Right lung (tissue), 5 donors: ENCODE results near the gene CPAMD8. TPM values are rescaled to one million over a fixed set of nuclear protein-coding genes. Genes with fewer than 3 reads are reported as not detected.
"Not testable (repeated sequence)": the region's sequence is repeated elsewhere in the genome, so short reads cannot be mapped to it uniquely, and the experiment has no call there.

Experiments
- DNase-seq, 2 donors: peaks; one replicate each; pipeline ENCODE4 v3.0.0-alpha.2; 2013
- polyA plus RNA-seq, 5 donors: library from polyadenylated mRNA; unstranded; fragments of 120-200 nt; gene quantifications; one replicate each; pipeline versions ENCODE4 v1.2.1 to v1.2.3, GENCODE V29; 2013; ENCODE audit warnings: inconsistent platforms in 1 of 5, low replicate concordance in 1 of 5; ENCODE audit not compliant: insufficient read length in 5 of 5, insufficient read depth in 1 of 5

CPAMD8 gene
- polyA plus RNA-seq, 5 donors = 52.7 to 89.9 (median 62.8) TPM

- DNase-seq = no peak
These were observed 79.4 kb downstream of the CPAMD8 start for GRCh38 chr19:16946951-16947940.

- DNase-seq = no peak
These were observed 80.7 kb downstream of the CPAMD8 start for GRCh38 chr19:16945762-16946465.

GRCh38 chr19:16945364-16945714 is 81.3 kb downstream of the CPAMD8 start:
- DNase-seq = no peak

- no peak for DNase-seq
These were observed 81.8 kb downstream of the CPAMD8 start for GRCh38 chr19:16944626-16945363.

- no peak for DNase-seq
These were observed 82.5 kb downstream of the CPAMD8 start for GRCh38 chr19:16943942-16944625.

- not testable (repeated sequence) for DNase-seq
These were observed 83.5 kb downstream of the CPAMD8 start for GRCh38 chr19:16943090-16943489.

GRCh38 chr19:16942583-16942982 is 84.0 kb downstream of the CPAMD8 start:
- DNase-seq = no peak

- DNase-seq = no peak
These were observed 86.0 kb downstream of the CPAMD8 start for GRCh38 chr19:16940626-16941025.

- not testable (repeated sequence) for DNase-seq
These were observed 86.5 kb downstream of the CPAMD8 start for GRCh38 chr19:16940063-16940462.

GRCh38 chr19:16938211-16938610 is 88.4 kb downstream of the CPAMD8 start:
- no peak for DNase-seq

- DNase-seq = not testable (repeated sequence)
These were observed 88.8 kb downstream of the CPAMD8 start for GRCh38 chr19:16937796-16938195.

- no peak for DNase-seq
These were observed 89.7 kb downstream of the CPAMD8 start for GRCh38 chr19:16936901-16937300.

GRCh38 chr19:16934489-16934888 is 92.1 kb downstream of the CPAMD8 start:
- DNase-seq = no peak

- DNase-seq = no peak
These were observed 95.3 kb downstream of the CPAMD8 start for GRCh38 chr19:16931306-16931705.

GRCh38 chr19:16930753-16931152 is 95.9 kb downstream of the CPAMD8 start:
- DNase-seq = no peak

- DNase-seq = no peak
These were observed 97.7 kb downstream of the CPAMD8 start for GRCh38 chr19:16928916-16929315.

GRCh38 chr19:16928351-16928750 is 98.3 kb downstream of the CPAMD8 start:
- no peak for DNase-seq

- DNase-seq = no peak
These were observed 98.7 kb downstream of the CPAMD8 start for GRCh38 chr19:16927883-16928282.

- no peak for DNase-seq
These were observed 103.7 kb downstream of the CPAMD8 start for GRCh38 chr19:16922949-16923348.

GRCh38 chr19:16922592-16922934 is 104.0 kb downstream of the CPAMD8 start:
- no peak for DNase-seq

GRCh38 chr19:16921766-16922591 is 104.6 kb downstream of the CPAMD8 start:
- no peak for DNase-seq
